Measurements from ENCODE around the gene FAP.

Gene FAP

GRCh38 chr2:162221064-162221463 is 22.2 kb downstream of the FAP start:
- Histone ChIP-seq H3K9me3 (ENCODE audit: control insufficient read depth in 5 of 5, low read length in 5 of 5) (no peaks in the 10 kb centered on the region), H3K4me3 (ENCODE audit: low read depth in 1 of 5, low read length in 5 of 5) (no peak overlapping the region), H3K27me3 (ENCODE audit: control insufficient read depth in 5 of 5, insufficient read depth in 4 of 5, low read length in 5 of 5) (no peaks in the 10 kb centered on the region), H3K36me3 (ENCODE audit: control insufficient read depth in 5 of 5, insufficient read depth in 5 of 5, low read length in 5 of 5) (no peaks in the 10 kb centered on the region), H3K4me1 (ENCODE audit: control insufficient read depth in 5 of 5, insufficient read depth in 5 of 5, low read length in 5 of 5) (peaks cover 0 to 6% (median 4%) of the 10 kb centered on the region in 5 donors), H3K27ac (ENCODE audit: low read depth, low read length) (no peak overlapping the region), H3K9ac (ENCODE audit: low read length in 5 of 5) (no peak overlapping the region)

- Histone ChIP-seq H3K27ac (ENCODE audit: low read depth, low read length) (no peak overlapping the region), H3K4me3 (ENCODE audit: low read depth in 1 of 5, low read length in 5 of 5) (no peak overlapping the region), H3K9ac (ENCODE audit: low read length in 5 of 5) (no peak overlapping the region), H3K36me3 (ENCODE audit: control insufficient read depth in 5 of 5, insufficient read depth in 5 of 5, low read length in 5 of 5) (no peaks in the 10 kb centered on the region), H3K4me1 (ENCODE audit: control insufficient read depth in 5 of 5, insufficient read depth in 5 of 5, low read length in 5 of 5) (peaks cover 0 to 6% (median 4%) of the 10 kb centered on the region in 5 donors), H3K27me3 (ENCODE audit: control insufficient read depth in 5 of 5, insufficient read depth in 4 of 5, low read length in 5 of 5) (no peaks in the 10 kb centered on the region), H3K9me3 (ENCODE audit: control insufficient read depth in 5 of 5, low read length in 5 of 5) (no peaks in the 10 kb centered on the region)
Measured at GRCh38 chr2:162220368-162220767, 22.9 kb downstream of the FAP start.

- no peaks in the 10 kb centered on the region for H3K9me3 ChIP-seq (ENCODE audit: control insufficient read depth in 5 of 5, low read length in 5 of 5)
- H3K27me3 ChIP-seq (ENCODE audit: control insufficient read depth in 5 of 5, insufficient read depth in 4 of 5, low read length in 5 of 5): no peaks in the 10 kb centered on the region
- no peak overlapping the region for H3K27ac ChIP-seq (ENCODE audit: low read depth, low read length)
- no peak overlapping the region for H3K4me3 ChIP-seq (ENCODE audit: low read depth in 1 of 5, low read length in 5 of 5)
- H3K9ac ChIP-seq (ENCODE audit: low read length in 5 of 5): no peak overlapping the region
- no peaks in the 10 kb centered on the region for H3K36me3 ChIP-seq (ENCODE audit: control insufficient read depth in 5 of 5, insufficient read depth in 5 of 5, low read length in 5 of 5)
- peaks cover 0 to 6% (median 4%) of the 10 kb centered on the region in 5 donors for H3K4me1 ChIP-seq (ENCODE audit: control insufficient read depth in 5 of 5, insufficient read depth in 5 of 5, low read length in 5 of 5)
Measured at GRCh38 chr2:162219426-162219825, 23.8 kb downstream of the FAP start.

GRCh38 chr2:162217598-162217997 is 25.6 kb downstream of the FAP start:
- Histone ChIP-seq H3K4me1 (ENCODE audit: control insufficient read depth in 5 of 5, insufficient read depth in 5 of 5, low read length in 5 of 5) (peaks cover 0 to 6% (median 4%) of the 10 kb centered on the region in 5 donors), H3K9me3 (ENCODE audit: control insufficient read depth in 5 of 5, low read length in 5 of 5) (no peaks in the 10 kb centered on the region), H3K4me3 (ENCODE audit: low read depth in 1 of 5, low read length in 5 of 5) (no peak overlapping the region), H3K36me3 (ENCODE audit: control insufficient read depth in 5 of 5, insufficient read depth in 5 of 5, low read length in 5 of 5) (no peaks in the 10 kb centered on the region), H3K27me3 (ENCODE audit: control insufficient read depth in 5 of 5, insufficient read depth in 4 of 5, low read length in 5 of 5) (no peaks in the 10 kb centered on the region), H3K9ac (ENCODE audit: low read length in 5 of 5) (no peak overlapping the region), H3K27ac (ENCODE audit: low read depth, low read length) (no peak overlapping the region)

- Histone ChIP-seq H3K36me3 (ENCODE audit: control insufficient read depth in 5 of 5, insufficient read depth in 5 of 5, low read length in 5 of 5) (no peaks in the 10 kb centered on the region), H3K9ac (ENCODE audit: low read length in 5 of 5) (no peak overlapping the region), H3K27me3 (ENCODE audit: control insufficient read depth in 5 of 5, insufficient read depth in 4 of 5, low read length in 5 of 5) (no peaks in the 10 kb centered on the region), H3K4me1 (ENCODE audit: control insufficient read depth in 5 of 5, insufficient read depth in 5 of 5, low read length in 5 of 5) (peaks cover 0 to 2% (median 0%) of the 10 kb centered on the region in 5 donors), H3K27ac (ENCODE audit: low read depth, low read length) (no peak overlapping the region), H3K4me3 (ENCODE audit: low read depth in 1 of 5, low read length in 5 of 5) (no peak overlapping the region), H3K9me3 (ENCODE audit: control insufficient read depth in 5 of 5, low read length in 5 of 5) (no peaks in the 10 kb centered on the region)
Measured at GRCh38 chr2:162215162-162215561, 28.1 kb downstream of the FAP start.

GRCh38 chr2:162212366-162212765 is 30.9 kb downstream of the FAP start:
- peaks cover 0 to 2% (median 0%) of the 10 kb centered on the region in 5 donors for H3K4me1 ChIP-seq (ENCODE audit: control insufficient read depth in 5 of 5, insufficient read depth in 5 of 5, low read length in 5 of 5)
- H3K9me3 ChIP-seq (ENCODE audit: control insufficient read depth in 5 of 5, low read length in 5 of 5): no peaks in the 10 kb centered on the region
- H3K36me3 ChIP-seq (ENCODE audit: control insufficient read depth in 5 of 5, insufficient read depth in 5 of 5, low read length in 5 of 5): no peaks in the 10 kb centered on the region
- no peak overlapping the region for H3K4me3 ChIP-seq (ENCODE audit: low read depth in 1 of 5, low read length in 5 of 5)
- H3K27ac ChIP-seq (ENCODE audit: low read depth, low read length): no peak overlapping the region
- no peaks in the 10 kb centered on the region for H3K27me3 ChIP-seq (ENCODE audit: control insufficient read depth in 5 of 5, insufficient read depth in 4 of 5, low read length in 5 of 5)
- no peak overlapping the region for H3K9ac ChIP-seq (ENCODE audit: low read length in 5 of 5)

GRCh38 chr2:162211732-162212131 is 31.5 kb downstream of the FAP start:
- H3K27me3 ChIP-seq (ENCODE audit: control insufficient read depth in 5 of 5, insufficient read depth in 4 of 5, low read length in 5 of 5): no peaks in the 10 kb centered on the region
- no peaks in the 10 kb centered on the region for H3K36me3 ChIP-seq (ENCODE audit: control insufficient read depth in 5 of 5, insufficient read depth in 5 of 5, low read length in 5 of 5)
- no peak overlapping the region for H3K27ac ChIP-seq (ENCODE audit: low read depth, low read length)
- H3K4me1 ChIP-seq (ENCODE audit: control insufficient read depth in 5 of 5, insufficient read depth in 5 of 5, low read length in 5 of 5): peaks cover 0 to 2% (median 0%) of the 10 kb centered on the region in 5 donors
- no peak overlapping the region for H3K4me3 ChIP-seq (ENCODE audit: low read depth in 1 of 5, low read length in 5 of 5)
- no peak overlapping the region for H3K9ac ChIP-seq (ENCODE audit: low read length in 5 of 5)
- H3K9me3 ChIP-seq (ENCODE audit: control insufficient read depth in 5 of 5, low read length in 5 of 5): no peaks in the 10 kb centered on the region

GRCh38 chr2:162210385-162210784 is 32.9 kb downstream of the FAP start:
- Histone ChIP-seq H3K4me3 (ENCODE audit: low read depth in 1 of 5, low read length in 5 of 5) (no peak overlapping the region), H3K4me1 (ENCODE audit: control insufficient read depth in 5 of 5, insufficient read depth in 5 of 5, low read length in 5 of 5) (peaks cover 0 to 2% (median 0%) of the 10 kb centered on the region in 5 donors), H3K27ac (ENCODE audit: low read depth, low read length) (no peak overlapping the region), H3K9ac (ENCODE audit: low read length in 5 of 5) (no peak overlapping the region), H3K36me3 (ENCODE audit: control insufficient read depth in 5 of 5, insufficient read depth in 5 of 5, low read length in 5 of 5) (no peaks in the 10 kb centered on the region), H3K9me3 (ENCODE audit: control insufficient read depth in 5 of 5, low read length in 5 of 5) (no peaks in the 10 kb centered on the region), H3K27me3 (ENCODE audit: control insufficient read depth in 5 of 5, insufficient read depth in 4 of 5, low read length in 5 of 5) (no peaks in the 10 kb centered on the region)

GRCh38 chr2:162202203-162202602 is 41.0 kb downstream of the FAP start:
- Histone ChIP-seq H3K9me3 (ENCODE audit: control insufficient read depth in 5 of 5, low read length in 5 of 5) (no peaks in the 10 kb centered on the region), H3K4me1 (ENCODE audit: control insufficient read depth in 5 of 5, insufficient read depth in 5 of 5, low read length in 5 of 5) (no peaks in the 10 kb centered on the region), H3K27ac (ENCODE audit: low read depth, low read length) (no peak overlapping the region), H3K4me3 (ENCODE audit: low read depth in 1 of 5, low read length in 5 of 5) (no peak overlapping the region), H3K27me3 (ENCODE audit: control insufficient read depth in 5 of 5, insufficient read depth in 4 of 5, low read length in 5 of 5) (no peaks in the 10 kb centered on the region), H3K9ac (ENCODE audit: low read length in 5 of 5) (no peak overlapping the region), H3K36me3 (ENCODE audit: control insufficient read depth in 5 of 5, insufficient read depth in 5 of 5, low read length in 5 of 5) (no peaks in the 10 kb centered on the region)

GRCh38 chr2:162200636-162201035 is 42.6 kb downstream of the FAP start:
- Histone ChIP-seq H3K9ac (ENCODE audit: low read length in 5 of 5) (no peak overlapping the region), H3K36me3 (ENCODE audit: control insufficient read depth in 5 of 5, insufficient read depth in 5 of 5, low read length in 5 of 5) (peaks cover 0 to 2% (median 0%) of the 10 kb centered on the region in 5 donors), H3K4me1 (ENCODE audit: control insufficient read depth in 5 of 5, insufficient read depth in 5 of 5, low read length in 5 of 5) (no peaks in the 10 kb centered on the region), H3K27me3 (ENCODE audit: control insufficient read depth in 5 of 5, insufficient read depth in 4 of 5, low read length in 5 of 5) (no peaks in the 10 kb centered on the region), H3K9me3 (ENCODE audit: control insufficient read depth in 5 of 5, low read length in 5 of 5) (no peaks in the 10 kb centered on the region), H3K4me3 (ENCODE audit: low read depth in 1 of 5, low read length in 5 of 5) (no peak overlapping the region), H3K27ac (ENCODE audit: low read depth, low read length) (no peak overlapping the region)

- Histone ChIP-seq H3K4me3 (ENCODE audit: low read depth in 1 of 5, low read length in 5 of 5) (no peak overlapping the region), H3K9me3 (ENCODE audit: control insufficient read depth in 5 of 5, low read length in 5 of 5) (no peaks in the 10 kb centered on the region), H3K36me3 (ENCODE audit: control insufficient read depth in 5 of 5, insufficient read depth in 5 of 5, low read length in 5 of 5) (peaks cover 0 to 2% (median 0%) of the 10 kb centered on the region in 5 donors), H3K27ac (ENCODE audit: low read depth, low read length) (no peak overlapping the region), H3K4me1 (ENCODE audit: control insufficient read depth in 5 of 5, insufficient read depth in 5 of 5, low read length in 5 of 5) (no peaks in the 10 kb centered on the region), H3K27me3 (ENCODE audit: control insufficient read depth in 5 of 5, insufficient read depth in 4 of 5, low read length in 5 of 5) (no peaks in the 10 kb centered on the region), H3K9ac (ENCODE audit: low read length in 5 of 5) (no peak overlapping the region)
Measured at GRCh38 chr2:162199913-162200312, 43.3 kb downstream of the FAP start.
